ENCODE data around the gene PRKAG2.

DNA sequence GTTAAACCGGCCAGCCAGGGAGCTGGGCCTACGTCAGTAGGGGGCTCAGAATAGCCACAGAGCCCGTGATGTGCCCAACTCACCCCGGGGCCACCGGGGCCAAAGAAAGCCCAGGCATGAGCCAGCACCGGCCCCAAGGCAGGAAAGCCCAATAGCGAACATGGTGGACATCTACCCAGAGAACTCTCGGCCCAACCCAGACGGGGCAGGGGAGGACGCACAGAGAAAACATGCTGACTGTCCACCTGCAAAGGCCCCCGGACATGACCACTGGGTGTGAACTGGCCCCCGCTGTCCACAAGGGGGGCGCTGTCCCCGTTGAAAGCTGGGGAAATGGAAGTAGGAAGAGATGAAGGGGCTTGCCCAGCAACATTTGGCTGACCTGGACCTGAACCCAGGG, 169.2 kb downstream of the PRKAG2 start:
- TF ChIP-seq POLR2AphosphoS5 (IDR thresholded peaks at IDR 0.05): no peak
- TF ChIP-seq, protein P1, sequence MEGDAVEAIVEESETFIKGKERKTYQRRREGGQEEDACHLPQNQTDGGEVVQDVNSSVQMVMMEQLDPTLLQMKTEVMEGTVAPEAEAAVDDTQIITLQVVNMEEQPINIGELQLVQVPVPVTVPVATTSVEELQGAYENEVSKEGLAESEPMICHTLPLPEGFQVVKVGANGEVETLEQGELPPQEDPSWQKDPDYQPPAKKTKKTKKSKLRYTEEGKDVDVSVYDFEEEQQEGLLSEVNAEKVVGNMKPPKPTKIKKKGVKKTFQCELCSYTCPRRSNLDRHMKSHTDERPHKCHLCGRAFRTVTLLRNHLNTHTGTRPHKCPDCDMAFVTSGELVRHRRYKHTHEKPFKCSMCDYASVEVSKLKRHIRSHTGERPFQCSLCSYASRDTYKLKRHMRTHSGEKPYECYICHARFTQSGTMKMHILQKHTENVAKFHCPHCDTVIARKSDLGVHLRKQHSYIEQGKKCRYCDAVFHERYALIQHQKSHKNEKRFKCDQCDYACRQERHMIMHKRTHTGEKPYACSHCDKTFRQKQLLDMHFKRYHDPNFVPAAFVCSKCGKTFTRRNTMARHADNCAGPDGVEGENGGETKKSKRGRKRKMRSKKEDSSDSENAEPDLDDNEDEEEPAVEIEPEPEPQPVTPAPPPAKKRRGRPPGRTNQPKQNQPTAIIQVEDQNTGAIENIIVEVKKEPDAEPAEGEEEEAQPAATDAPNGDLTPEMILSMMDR (IDR thresholded peaks at IDR 0.05 in 8 of 11, conservative IDR thresholded peaks at IDR 0.05 in 3 of 11): no peak
